Astrocyte (in vitro differentiated cells and primary cell): Measurements from ENCODE around the gene YPEL1. TPM values are rescaled to one million over a fixed set of nuclear protein-coding genes. Genes with fewer than 3 reads are reported as not detected.

ENCODE experiments used
- DNase-seq: peaks from one replicate; pipeline ENCODE4 v3.0.0-alpha.2; 2010; ENCODE audit warnings: low read depth
- FAIRE-seq: peaks from 2 replicates; lab custom pipeline; 2011; peaks lifted over from hg19 to GRCh38; lab: Jason Lieb, UNC
- H2AFZ ChIP-seq: 2 replicates; pipeline ENCODE4 v1.6.0; 2012; ENCODE audit warnings: low read depth, low read length, inconsistent platforms
- H3K27ac ChIP-seq: 2 replicates; pipeline ENCODE4 v1.5.1; 2011; ENCODE audit warnings: low read depth, low read length, inconsistent platforms
- H3K27me3 ChIP-seq: 2 replicates; pipeline ENCODE4 v1.6.0; 2011; ENCODE audit warnings: low read length, inconsistent platforms; ENCODE audit not compliant: insufficient read depth
- H3K36me3 ChIP-seq: 2 replicates; pipeline ENCODE4 v1.5.1; 2011; ENCODE audit warnings: low read length, inconsistent platforms; ENCODE audit not compliant: insufficient read depth
- H3K4me1 ChIP-seq: 2 replicates; pipeline ENCODE4 v1.5.1; 2011; ENCODE audit warnings: low read length, inconsistent platforms; ENCODE audit not compliant: insufficient read depth
- H3K4me2 ChIP-seq: 2 replicates; pipeline ENCODE4 v1.6.0; 2012; ENCODE audit warnings: low read length, inconsistent platforms
- H3K4me3 ChIP-seq: 2 replicates; pipeline ENCODE4 v1.5.1; 2011; ENCODE audit warnings: low read depth, mild to moderate bottlenecking, low read length, inconsistent platforms; ENCODE audit not compliant: insufficient read depth
- H3K79me2 ChIP-seq: 2 replicates; pipeline ENCODE4 v1.6.0; 2012; ENCODE audit warnings: mild to moderate bottlenecking, low read length, inconsistent platforms; ENCODE audit not compliant: insufficient read depth
- H3K9ac ChIP-seq: 2 replicates; pipeline ENCODE4 v1.6.0; 2012; ENCODE audit warnings: mild to moderate bottlenecking, low read length, inconsistent platforms
- H3K9me3 ChIP-seq: 2 replicates; pipeline ENCODE4 v1.5.1; 2012; ENCODE audit warnings: low read depth, mild to moderate bottlenecking, low read length, inconsistent platforms; ENCODE audit not compliant: insufficient read depth
- H4K20me1 ChIP-seq: 2 replicates; pipeline ENCODE4 v1.6.0; 2012; ENCODE audit warnings: low read length, inconsistent platforms; ENCODE audit not compliant: insufficient read depth
- H3K27ac Mint-ChIP-seq: one replicate; pipeline ENCODE4 v1.8.0; 2021; ENCODE audit warnings: mild to moderate bottlenecking, mixed read lengths; ENCODE audit not compliant: unreplicated experiment
- H3K27me3 Mint-ChIP-seq: one replicate; pipeline ENCODE4 v1.8.0; 2021; ENCODE audit warnings: low read depth, mixed read lengths; ENCODE audit not compliant: unreplicated experiment
- H3K36me3 Mint-ChIP-seq: one replicate; pipeline ENCODE4 v1.8.0; 2021; ENCODE audit warnings: low read depth, mixed read lengths; ENCODE audit not compliant: unreplicated experiment
- H3K4me1 Mint-ChIP-seq: one replicate; pipeline ENCODE4 v1.8.0; 2021; ENCODE audit warnings: low read depth, mixed read lengths; ENCODE audit not compliant: unreplicated experiment
- H3K4me3 Mint-ChIP-seq: one replicate; pipeline ENCODE4 v1.8.0; 2021; ENCODE audit warnings: mild to moderate bottlenecking, moderate library complexity, mixed read lengths; ENCODE audit not compliant: unreplicated experiment
- H3K9me3 Mint-ChIP-seq: one replicate; pipeline ENCODE4 v1.8.0; 2021; ENCODE audit warnings: mild to moderate bottlenecking, mixed read lengths; ENCODE audit not compliant: unreplicated experiment
- CTCF ChIP-seq: IDR thresholded peaks from 2 replicates; pipeline ENCODE4 v1.5.1; 2011; ENCODE audit warnings: low read depth, mild to moderate bottlenecking, inconsistent platforms, low read length, moderate library complexity; ENCODE audit not compliant: insufficient read depth
- EZH2 ChIP-seq: IDR thresholded peaks from 2 replicates; pipeline ENCODE4 v1.6.1; 2012; ENCODE audit warnings: mild to moderate bottlenecking, low read length, inconsistent platforms; ENCODE audit not compliant: insufficient read depth
- total RNA-seq: library from RNA; stranded (reverse); gene quantifications from 2 replicates; pipeline ENCODE4 v1.2.1, GENCODE V29; 2021

Gene YPEL1
- total RNA-seq, 1 donor from 2014 or later, result 0.86 TPM

- H3K9me3 ChIP-seq, result no peaks in the 10 kb centered on the region
- TF ChIP-seq EZH2 (no peak), CTCF (no peak)
- no peak for DNase-seq
- no peak overlapping the region for H3K4me3 Mint-ChIP-seq
- H3K36me3 ChIP-seq, result no peaks in the 10 kb centered on the region
- FAIRE-seq, result no peak
- no peaks in the 10 kb centered on the region for H3K9me3 Mint-ChIP-seq
- H2AFZ ChIP-seq, result no peak overlapping the region
- H3K79me2 ChIP-seq, result no peaks in the 10 kb centered on the region
- H3K27ac Mint-ChIP-seq, result no peak overlapping the region
- no peak overlapping the region for H3K4me2 ChIP-seq
- no peak overlapping the region for H3K27ac ChIP-seq
- H3K4me3 ChIP-seq, result no peak overlapping the region
- no peaks in the 10 kb centered on the region for H3K4me1 Mint-ChIP-seq
- H3K9ac ChIP-seq, result no peak overlapping the region
- peaks cover 30% of the 10 kb centered on the region for H3K27me3 Mint-ChIP-seq
- H3K27me3 ChIP-seq, result no peaks in the 10 kb centered on the region
- H4K20me1 ChIP-seq, result no peaks in the 10 kb centered on the region
- H3K4me1 ChIP-seq, result peaks cover 2% of the 10 kb centered on the region
- H3K36me3 Mint-ChIP-seq, result no peaks in the 10 kb centered on the region
These were observed 5.5 kb upstream of the YPEL1 start for GRCh38 chr22:21741059-21741458.

GRCh38 chr22:21739828-21740377, 4.3 kb upstream of the YPEL1 start:
- Mint-ChIP-seq H3K9me3 (no peaks in the 10 kb centered on the region), H3K4me1 (no peaks in the 10 kb centered on the region), H3K4me3 (no peak overlapping the region), H3K36me3 (no peaks in the 10 kb centered on the region), H3K27ac (no peak overlapping the region), H3K27me3 (peaks cover 30% of the 10 kb centered on the region)
- peaks cover 2% of the 10 kb centered on the region for H3K4me1 ChIP-seq
- DNase-seq (no peak), FAIRE-seq (no peak)
- H3K9me3 ChIP-seq, result no peaks in the 10 kb centered on the region
- no peaks in the 10 kb centered on the region for H3K27me3 ChIP-seq
- H2AFZ ChIP-seq, result no peak overlapping the region
- H3K4me3 ChIP-seq, result no peak overlapping the region
- TF ChIP-seq CTCF (no peak), EZH2 (no peak)
- no peak overlapping the region for H3K9ac ChIP-seq
- no peaks in the 10 kb centered on the region for H3K36me3 ChIP-seq
- no peaks in the 10 kb centered on the region for H4K20me1 ChIP-seq
- H3K27ac ChIP-seq, result no peak overlapping the region
- no peak overlapping the region for H3K4me2 ChIP-seq
- no peaks in the 10 kb centered on the region for H3K79me2 ChIP-seq

GRCh38 chr22:21738966-21739365, 3.4 kb upstream of the YPEL1 start:
- Histone ChIP-seq H3K27me3 (no peaks in the 10 kb centered on the region), H3K4me3 (no peak overlapping the region), H3K4me1 (peaks cover 2% of the 10 kb centered on the region), H2AFZ (no peak overlapping the region), H3K4me2 (no peak overlapping the region), H3K79me2 (no peaks in the 10 kb centered on the region), H3K36me3 (no peaks in the 10 kb centered on the region), H3K27ac (no peak overlapping the region), H3K9ac (no peak overlapping the region), H4K20me1 (no peaks in the 10 kb centered on the region), H3K9me3 (no peaks in the 10 kb centered on the region)
- FAIRE-seq (no peak), DNase-seq (no peak)
- peaks cover 30% of the 10 kb centered on the region for H3K27me3 Mint-ChIP-seq
- no peaks in the 10 kb centered on the region for H3K4me1 Mint-ChIP-seq
- H3K27ac Mint-ChIP-seq, result no peak overlapping the region
- no peaks in the 10 kb centered on the region for H3K9me3 Mint-ChIP-seq
- H3K36me3 Mint-ChIP-seq, result no peaks in the 10 kb centered on the region
- no peak for TF ChIP-seq EZH2
- no peak for TF ChIP-seq CTCF
- H3K4me3 Mint-ChIP-seq, result no peak overlapping the region
